ENCODE data around the gene ARHGEF17. TPM values are rescaled to one million over a fixed set of nuclear protein-coding genes. Genes with fewer than 3 reads are reported as not detected.

Gene ARHGEF17
- total RNA-seq, 4 donors from 2014 or later: 82.8 to 196 (median 122) TPM

DNA sequence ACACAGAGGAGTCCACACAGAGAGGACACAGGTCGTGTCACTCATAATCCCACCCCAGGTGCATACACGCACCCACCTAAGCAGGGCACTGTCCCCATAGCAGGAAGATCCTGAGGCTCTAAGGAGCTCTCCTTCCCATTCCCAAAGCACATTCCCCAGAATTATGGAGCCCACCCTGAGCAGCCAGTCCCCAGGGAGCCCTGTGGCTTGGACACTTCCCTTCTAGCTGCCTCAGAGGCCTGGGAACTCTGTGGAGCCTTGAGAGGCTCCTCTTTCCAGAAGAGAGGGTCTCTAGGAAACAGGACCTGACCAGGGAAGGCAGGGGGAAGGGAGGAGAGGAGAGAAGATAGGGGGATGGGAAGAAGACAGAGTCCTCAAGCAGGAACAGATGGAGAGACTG is 29.8 kb downstream of the ARHGEF17 start:
- TF ChIP-seq CTCF (IDR thresholded peaks at IDR 0.05): no peak
- TF ChIP-seq EP300 (IDR thresholded peaks at IDR 0.05): no peak
- TF ChIP-seq POLR2A (IDR thresholded peaks at IDR 0.05; ENCODE audit: low read depth): no peak
- no peak for TF ChIP-seq POLR2AphosphoS5 (IDR thresholded peaks at IDR 0.05)
- H3K4me3 ChIP-seq: no peak overlapping the region
- H3K4me1 ChIP-seq: peaks cover 50 to 100% (median 100%) of the 10 kb centered on the region in 4 donors
- no peaks in the 10 kb centered on the region for H3K9me3 ChIP-seq
- 86% methylated on average over 2 of the region's 2 CpGs for WGBS
- no peaks in the 10 kb centered on the region for H3K36me3 ChIP-seq
- H3K27me3 ChIP-seq: no peaks in the 10 kb centered on the region
- DNase-seq (ENCODE audit: extremely low spot score): no peak
- peak overlapping the region; percentile 70 to 90 (median 82) for H3K27ac ChIP-seq (replicated peaks in 1 of 4)
- intact Hi-C loops (cut with DNase I): no loop called here

GRCh38 chr11:73338279-73338678 is 30.2 kb downstream of the ARHGEF17 start:
- Histone ChIP-seq H3K36me3 (no peaks in the 10 kb centered on the region), H3K4me3 (no peak overlapping the region), H3K27me3 (no peaks in the 10 kb centered on the region), H3K27ac (replicated peaks in 1 of 4) (peak overlapping the region; percentile 70 to 90 (median 82)), H3K4me1 (peaks cover 50 to 100% (median 100%) of the 10 kb centered on the region in 4 donors), H3K9me3 (no peaks in the 10 kb centered on the region)
- WGBS: 83% methylated on average over 1 of the region's 4 CpGs
- TF ChIP-seq POLR2AphosphoS5 (IDR thresholded peaks at IDR 0.05) (peak; percentile 82 to 83), CTCF (IDR thresholded peaks at IDR 0.05) (no peak), EP300 (IDR thresholded peaks at IDR 0.05) (peak; percentile 73)
- intact Hi-C loops (cut with DNase I): no loop called here
- no peak for DNase-seq (ENCODE audit: extremely low spot score)

DNA sequence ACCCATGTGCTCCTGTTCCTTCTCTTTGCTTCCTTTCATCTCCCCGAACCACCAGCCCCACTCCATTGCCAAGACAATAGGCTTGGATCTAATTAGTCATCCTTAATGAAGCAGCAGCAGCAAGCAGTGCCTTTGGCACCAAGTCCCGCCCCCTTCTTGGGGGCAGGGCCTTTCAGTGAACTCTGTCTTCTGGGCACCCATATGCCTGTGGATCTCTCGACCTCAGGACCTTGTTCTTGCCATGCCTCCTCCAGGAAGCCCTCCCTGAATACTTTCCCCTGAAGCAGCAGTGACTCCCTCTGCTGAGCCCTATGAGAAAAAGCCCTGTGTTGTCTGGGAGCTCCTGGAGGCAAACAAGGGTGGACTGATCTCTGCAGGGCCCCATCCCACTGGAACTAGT is 32.1 kb downstream of the ARHGEF17 start:
- Histone ChIP-seq H3K4me1 (peaks cover 50 to 100% (median 100%) of the 10 kb centered on the region in 4 donors), H3K9me3 (no peaks in the 10 kb centered on the region), H3K27ac (replicated peaks in 1 of 4) (peak overlapping the region; percentile 70 to 90 (median 82)), H3K4me3 (no peak overlapping the region), H3K36me3 (no peaks in the 10 kb centered on the region), H3K27me3 (no peaks in the 10 kb centered on the region)
- DNase-seq (ENCODE audit: extremely low spot score): no peak
- TF ChIP-seq EP300 (IDR thresholded peaks at IDR 0.05): no peak
- TF ChIP-seq POLR2A (IDR thresholded peaks at IDR 0.05; ENCODE audit: low read depth): no peak
- TF ChIP-seq CTCF (IDR thresholded peaks at IDR 0.05): no peak
- no peak for TF ChIP-seq POLR2AphosphoS5 (IDR thresholded peaks at IDR 0.05)
- WGBS: 61% methylated on average over 3 of the region's 3 CpGs
- intact Hi-C loops (cut with DNase I): no loop called here

DNA sequence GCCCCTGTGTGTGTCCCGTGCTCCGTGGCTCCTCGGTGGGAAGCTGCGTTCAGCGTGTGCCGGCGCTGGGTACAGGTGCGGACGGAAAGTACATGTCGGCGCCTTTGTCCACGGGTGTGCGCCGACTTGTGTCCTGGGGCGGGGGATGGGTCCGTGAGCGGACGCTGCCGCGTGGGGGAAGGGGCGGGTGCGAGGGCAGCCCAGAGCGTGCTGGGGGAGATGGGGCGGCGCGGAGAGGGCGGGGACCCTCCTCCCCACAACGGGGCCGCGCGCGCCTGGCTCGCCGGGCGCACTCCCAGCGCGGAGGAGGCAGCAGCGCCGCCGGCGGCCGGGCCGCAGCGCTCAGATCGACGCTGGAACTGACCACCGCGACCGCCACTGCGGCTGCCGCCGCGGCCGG is 34.6 kb downstream of the ARHGEF17 start:
- Histone ChIP-seq H3K4me1 (peaks cover 45 to 93% (median 91%) of the 10 kb centered on the region in 4 donors), H3K4me3 (peak overlapping the region; percentile 48 to 62 (median 58)), H3K36me3 (peaks cover 0 to 13% (median 10%) of the 10 kb centered on the region in 4 donors), H3K27me3 (no peaks in the 10 kb centered on the region), H3K9me3 (no peaks in the 10 kb centered on the region), H3K27ac (replicated peaks in 1 of 4) (peak overlapping the region in 3 of 4 donors; percentile 65 to 90 (median 68))
- DNase-seq (ENCODE audit: extremely low spot score): no peak
- intact Hi-C loops (cut with DNase I): no loop called here
- WGBS: 23% methylated on average over 23 of the region's 54 CpGs
- TF ChIP-seq EP300 (IDR thresholded peaks at IDR 0.05) (no peak), POLR2AphosphoS5 (IDR thresholded peaks at IDR 0.05) (no peak), CTCF (IDR thresholded peaks at IDR 0.05) (peak in 1 of 3 experiments; percentile 16), POLR2A (IDR thresholded peaks at IDR 0.05; ENCODE audit: low read depth) (no peak)

All from esophagus muscularis mucosa (tissue), 4 donors.